Endothelial cell of umbilical vein (primary cell): Measurements from ENCODE around the gene GYPC. TPM values are rescaled to one million over a fixed set of nuclear protein-coding genes. Genes with fewer than 3 reads are reported as not detected.
"Not testable (repeated sequence)": the region's sequence is repeated elsewhere in the genome, so short reads cannot be mapped to it uniquely, and the experiment has no call there.

Source experiments
- BruUV-seq: library from RNA; stranded (reverse); fragments of 400-500 nt; replicated peaks from 2 replicates; lab custom pipeline; 2021; lab: Mats Ljungman, UMichigan
- CTCF ChIA-PET: fragments of 300-600, 350-600 bp; sonication (Branson Sonifier 250); formaldehyde crosslinking; loops from one replicate; lab custom pipeline; 2021; ENCODE audit warnings: antibody characterized with exemption, inconsistent platforms; lab: Charles Lee
- POLR2A ChIA-PET: fragments of 300-600, 350-600 bp; sonication (Branson Sonifier 250); formaldehyde crosslinking; loops from one replicate; lab custom pipeline; 2021; ENCODE audit warnings: antibody characterized with exemption, inconsistent platforms; lab: Charles Lee
- DNase-seq: peaks from one replicate; pipeline ENCODE4 v3.0.0-alpha.2; 2011; ENCODE audit warnings: low read depth, low spot score
- FAIRE-seq: peaks from 2 replicates; lab custom pipeline; 2011; peaks lifted over from hg19 to GRCh38; lab: Jason Lieb, UNC
- H2AFZ ChIP-seq: 2 replicates; pipeline ENCODE4 v1.6.0; 2012; ENCODE audit warnings: low read depth, low read length, control low read depth, inconsistent platforms
- H3K27ac ChIP-seq: 2 replicates; pipeline ENCODE4 v1.5.1; 2011; ENCODE audit warnings: low read depth, mild to moderate bottlenecking, control low read depth, low read length, moderate library complexity; ENCODE audit not compliant: insufficient read depth
- H3K27me3 ChIP-seq, 2 experiments: 2 replicates each; pipeline versions ENCODE4 v1.6.0 to v1.6.1; 2011; ENCODE audit warnings: low read length in 2 of 2, mixed read lengths in 1 of 2; ENCODE audit not compliant: control insufficient read depth in 2 of 2, insufficient read depth in 2 of 2
- H3K36me3 ChIP-seq, 2 experiments: 2 replicates in 1 of 2; 3 replicates in 1 of 2; pipeline ENCODE4 v1.5.1; 2011; ENCODE audit warnings: low read length in 2 of 2, mild to moderate bottlenecking in 1 of 2, moderate library complexity in 1 of 2; ENCODE audit not compliant: control insufficient read depth in 2 of 2, insufficient read depth in 2 of 2; ENCODE audit errors: extremely low read depth in 1 of 2
- H3K4me1 ChIP-seq: 3 replicates; pipeline ENCODE4 v1.5.1; 2011; ENCODE audit warnings: mild to moderate bottlenecking, low read length; ENCODE audit not compliant: control insufficient read depth, insufficient read depth; ENCODE audit errors: extremely low read depth
- H3K4me2 ChIP-seq: 2 replicates; pipeline ENCODE4 v1.6.1; 2011; ENCODE audit warnings: low read length, control low read depth, mixed read lengths; ENCODE audit not compliant: insufficient read depth
- H3K4me3 ChIP-seq, 3 experiments: fragments of 200-600 bp in 1 of 3; sonication (generic), shearing (Covaris generic) in 1 of 3; replicated peaks in 1 of 3; 2 replicates each; pipeline ENCODE4 v1.5.1; 2011 to 2016; ENCODE audit warnings: control low read depth in 3 of 3, low read length in 3 of 3, mild to moderate bottlenecking in 2 of 3, inconsistent platforms in 1 of 3, low read depth in 1 of 3, moderate library complexity in 1 of 3; ENCODE audit not compliant: insufficient read depth in 1 of 3
- H3K79me2 ChIP-seq: 2 replicates; pipeline ENCODE4 v1.6.0; 2012; ENCODE audit warnings: low read length, inconsistent platforms; ENCODE audit not compliant: control insufficient read depth, insufficient read depth
- H3K9ac ChIP-seq: replicated peaks from 2 replicates; pipeline ENCODE3; 2011; ENCODE audit warnings: low read length, control low read depth; ENCODE audit not compliant: insufficient read depth; ENCODE audit errors: extremely low read depth
- H3K9me1 ChIP-seq: replicated peaks from 3 replicates; pipeline ENCODE4 v1.6.0; 2011; ENCODE audit warnings: mild to moderate bottlenecking, low read length; ENCODE audit not compliant: control insufficient read depth, insufficient read depth; ENCODE audit errors: extremely low read depth
- H3K9me3 ChIP-seq: replicated peaks from 2 replicates; pipeline ENCODE4 v1.5.1; 2012; ENCODE audit warnings: low read length, inconsistent platforms; ENCODE audit not compliant: control insufficient read depth, insufficient read depth
- H4K20me1 ChIP-seq: replicated peaks from 2 replicates; pipeline ENCODE3; 2011; ENCODE audit warnings: mild to moderate bottlenecking, low read length; ENCODE audit not compliant: control insufficient read depth, insufficient read depth; ENCODE audit errors: extremely low read depth
- GATA2 ChIP-seq: IDR thresholded peaks from 2 replicates; pipeline ENCODE4 v1.7.0; 2011; ENCODE audit warnings: low read depth, mild to moderate bottlenecking, moderate library complexity, mixed read lengths, low read length; ENCODE audit not compliant: insufficient read length, insufficient read depth
- dilution Hi-C: fragments of 300-500 bp; cut with MboI; formaldehyde crosslinking; loops from one replicate; pipeline ENCODE4 v1.15.0; 2019; ENCODE audit warnings: low sequenced_read_pairs; ENCODE audit not compliant: extremely low pct_ligation_motif_present
- intact Hi-C: fragments of 100-400 bp; cut with micrococcal nuclease; formaldehyde crosslinking; loops from one replicate; pipeline ENCODE4 v1.10.0; 2022
- polyA plus RNA-seq, 4 experiments: library from polyadenylated mRNA; depleted of rRNA in 3 of 4; stranded (reverse) in 3 of 4; unstranded in 1 of 4; fragments of >200 nt; gene quantifications; 2 replicates each; pipeline versions ENCODE4 v1.2.1 to v1.2.3, GENCODE V29; 2011 to 2012; ENCODE audit warnings: missing spikeins in 1 of 4
- total RNA-seq: library from RNA; stranded (reverse); gene quantifications from 2 replicates; pipeline ENCODE4 v1.2.3, GENCODE V29; 2021

Gene GYPC
- total and polyA plus RNA-seq, 2 donors (not counting 3 experiments of a cell fraction or from before 2014, with no cell fraction given) = 3.5 to 13.3 TPM

- BruUV-seq, H3K9ac ChIP-seq, H3K9me1 ChIP-seq: not testable (repeated sequence)
These were observed 7.6 kb upstream of the GYPC start for GRCh38 chr2:126648345-126648786.

DNA sequence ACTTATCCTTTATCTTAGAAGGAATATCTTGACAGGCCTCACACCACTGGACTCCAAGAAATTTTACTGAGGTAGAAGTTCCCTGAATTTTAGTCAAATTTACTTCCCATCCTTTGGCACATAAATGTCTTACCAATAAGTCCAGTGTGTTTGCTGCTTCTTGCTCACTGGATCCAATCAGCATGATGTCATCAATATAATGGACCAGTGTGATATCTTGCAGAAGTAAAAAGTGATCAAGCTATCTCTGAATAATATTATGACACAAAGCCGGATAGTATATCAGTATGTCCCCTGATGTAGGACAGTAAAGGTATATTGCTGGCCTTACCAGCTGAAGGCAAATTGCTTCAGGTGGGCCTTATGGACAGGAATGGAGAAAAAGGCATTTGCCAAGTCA lies 6.9 kb upstream of the GYPC start:
- POLR2A ChIA-PET = no interaction called here

More at GRCh38 chr2:126648345-126648786, 7.6 kb upstream of the GYPC start:
- H3K27me3 ChIP-seq, H3K4me2 ChIP-seq, H4K20me1 ChIP-seq, H3K27ac ChIP-seq, H3K4me1 ChIP-seq, H3K9me3 ChIP-seq, H3K36me3 ChIP-seq, H3K79me2 ChIP-seq, POLR2A ChIA-PET, dilution Hi-C loops, H2AFZ ChIP-seq, H3K4me3 ChIP-seq, FAIRE-seq, intact Hi-C loops, DNase-seq, CTCF ChIA-PET: not testable (repeated sequence)

More for the DNA sequence above, 6.9 kb upstream of the GYPC start:
- Histone ChIP-seq H3K4me1 (no peaks in the 10 kb centered on the region), H3K9ac (no peak overlapping the region), H3K79me2 (no peaks in the 10 kb centered on the region), H3K27me3 (no peaks in the 10 kb centered on the region), H4K20me1 (no peaks in the 10 kb centered on the region), H3K4me2 (no peak overlapping the region), H3K4me3 (no peak overlapping the region), H2AFZ (no peak overlapping the region), H3K36me3 (no peaks in the 10 kb centered on the region), H3K9me3 (no peaks in the 10 kb centered on the region), H3K9me1 (no peaks in the 10 kb centered on the region), H3K27ac (no peak overlapping the region)
- no peak for FAIRE-seq
- CTCF ChIA-PET = no interaction called here
- dilution Hi-C loops = no loop called here
- BruUV-seq = no TSS peak
- DNase-seq = no peak
- TF ChIP-seq GATA2 = no peak
- intact Hi-C loops = no loop called here
